Body of pancreas (tissue), 4 donors: Measurements from ENCODE around the gene SPOCK1.

Experiments used
- CTCF ChIP-seq, 7 experiments: fragments of 450-650 bp in 4 of 7; fragments of 200-600 bp in 3 of 7; sonication (generic) in 3 of 7; IDR thresholded peaks; one replicate each; pipeline ENCODE4 v1.5.1; 2016 to 2019; ENCODE audit warnings: antibody characterized with exemption in 7 of 7
- POLR2A ChIP-seq, 3 donors: fragments of 450-650 bp; IDR thresholded peaks; one replicate each; pipeline ENCODE4 v1.6.1; 2016; ENCODE audit warnings: antibody characterized with exemption in 3 of 3, mild to moderate bottlenecking in 2 of 3

DNA sequence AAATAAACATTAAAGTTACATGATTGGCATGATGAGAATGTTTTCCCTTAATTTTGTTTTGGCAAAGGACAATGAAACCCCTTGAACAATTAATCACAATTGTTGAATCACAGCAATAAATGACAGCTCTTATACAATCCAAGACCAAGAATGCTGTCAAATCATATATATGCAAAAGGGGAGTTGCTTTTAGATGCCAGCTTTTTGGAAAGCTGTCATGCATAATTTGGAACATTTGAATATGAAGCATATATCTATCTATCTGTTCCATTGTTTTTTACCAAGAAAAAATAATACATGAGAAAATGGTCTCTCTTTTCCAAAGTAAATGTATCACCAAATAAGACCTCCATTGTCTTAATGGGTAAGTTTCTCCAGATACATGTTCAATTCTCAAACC is 44.5 kb downstream of the SPOCK1 start:
- no peak for TF ChIP-seq POLR2A (IDR thresholded peaks at IDR 0.05)
- no peak for TF ChIP-seq CTCF (IDR thresholded peaks at IDR 0.05)
